CD4-positive, alpha-beta T cell treated with Interleukin-1 beta for 1 hour (primary cell): ENCODE results near the gene ARIH1.
"Not testable (repeated sequence)": the region's sequence is repeated elsewhere in the genome, so short reads cannot be mapped to it uniquely, and the experiment has no call there.

Source experiments
- DNase-seq, 2 donors: peaks; one replicate each; pipeline ENCODE4 v3.0.0-alpha.2; 2020 to 2022

The ARIH1 gene

GRCh38 chr15:72545156-72545555 is 71.0 kb downstream of the ARIH1 start:
- DNase-seq, result no peak

DNA sequence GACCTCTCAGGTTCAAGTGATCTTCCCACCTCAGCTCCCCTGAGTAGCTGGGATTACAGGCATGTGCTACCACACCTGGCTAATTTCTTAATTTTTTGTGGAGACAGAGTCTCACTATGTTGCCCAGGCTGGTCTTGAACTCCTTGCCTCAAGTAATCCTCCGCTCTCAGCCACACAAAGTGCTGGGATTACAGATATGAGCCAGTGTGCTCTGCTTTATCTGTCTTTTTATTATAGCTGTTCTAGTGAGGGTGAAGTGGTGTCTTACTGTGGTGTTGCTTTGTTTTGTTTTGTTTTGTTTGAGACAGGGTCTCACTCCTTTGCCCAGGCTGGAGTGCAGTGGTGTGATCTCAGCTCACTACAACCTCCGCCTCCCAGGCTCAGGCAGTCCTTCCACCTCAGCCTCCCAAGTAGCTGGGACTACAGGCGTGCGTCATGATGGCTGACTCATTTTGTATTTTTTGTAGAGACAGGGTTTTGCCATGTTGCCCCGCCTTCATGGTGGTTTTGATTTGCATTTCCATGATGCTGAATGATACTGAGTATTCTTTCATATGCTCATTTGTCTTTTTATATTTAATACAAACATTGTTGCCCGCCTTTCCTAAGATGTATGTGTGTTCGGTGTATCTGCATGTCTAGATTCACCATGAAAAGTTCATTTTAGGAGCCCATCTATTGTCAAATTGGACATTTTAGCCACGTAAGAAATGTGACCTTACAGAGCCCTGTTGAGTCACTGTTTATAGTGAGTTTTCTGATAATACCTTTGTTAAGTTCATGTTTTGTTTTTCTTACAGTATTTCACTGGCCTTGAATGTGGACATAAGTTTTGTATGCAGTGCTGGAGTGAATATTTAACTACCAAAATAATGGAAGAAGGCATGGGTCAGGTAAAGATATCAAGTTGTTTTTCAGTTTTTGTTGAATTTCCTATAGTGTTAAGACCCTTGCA is 80.6 kb downstream of the ARIH1 start:
- no peak for DNase-seq

- no peak for DNase-seq
These were observed 85.7 kb downstream of the ARIH1 start for GRCh38 chr15:72559781-72560180.

- DNase-seq, result no peak
These were observed 86.3 kb downstream of the ARIH1 start for GRCh38 chr15:72560458-72560857.

DNA sequence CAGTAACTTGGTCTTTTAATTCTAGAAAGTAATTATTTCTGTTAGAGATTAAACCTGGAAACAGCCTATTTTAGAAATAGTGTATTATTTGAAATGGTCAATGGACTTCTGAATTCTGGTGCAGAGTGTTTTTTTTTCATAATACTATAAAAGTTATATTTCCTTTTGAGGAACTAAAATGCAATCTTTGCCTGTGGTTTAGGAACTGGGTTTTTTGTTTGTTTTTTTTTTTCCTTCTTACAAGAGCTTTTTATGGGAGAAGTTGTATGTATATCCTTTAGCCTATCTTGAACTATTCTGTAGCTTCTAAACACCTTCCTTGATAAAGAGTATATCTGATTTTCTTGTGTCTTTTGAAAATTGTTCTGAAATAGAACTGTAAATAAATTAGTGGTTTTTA is 88.3 kb downstream of the ARIH1 start:
- DNase-seq, result no peak

DNA sequence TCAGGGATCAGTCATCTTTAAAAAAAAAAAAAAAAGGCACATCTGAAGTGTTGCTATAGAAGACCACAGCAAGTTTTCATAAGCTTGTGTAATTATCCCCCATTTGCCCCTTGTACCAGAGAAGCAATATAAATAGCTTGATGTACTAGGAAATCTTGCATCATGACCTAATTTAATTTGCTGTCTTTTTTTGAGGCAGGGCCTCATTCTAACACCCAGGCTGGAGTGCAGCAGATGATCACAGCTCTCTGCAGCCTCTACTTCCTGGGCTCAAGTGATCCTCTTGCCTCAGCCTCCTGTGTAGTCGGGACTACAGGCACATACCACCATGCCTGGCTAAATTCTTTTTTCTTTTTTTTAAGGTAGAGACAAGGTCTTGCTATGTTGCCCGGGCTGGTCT is 88.7 kb downstream of the ARIH1 start:
- no peak for DNase-seq

DNA sequence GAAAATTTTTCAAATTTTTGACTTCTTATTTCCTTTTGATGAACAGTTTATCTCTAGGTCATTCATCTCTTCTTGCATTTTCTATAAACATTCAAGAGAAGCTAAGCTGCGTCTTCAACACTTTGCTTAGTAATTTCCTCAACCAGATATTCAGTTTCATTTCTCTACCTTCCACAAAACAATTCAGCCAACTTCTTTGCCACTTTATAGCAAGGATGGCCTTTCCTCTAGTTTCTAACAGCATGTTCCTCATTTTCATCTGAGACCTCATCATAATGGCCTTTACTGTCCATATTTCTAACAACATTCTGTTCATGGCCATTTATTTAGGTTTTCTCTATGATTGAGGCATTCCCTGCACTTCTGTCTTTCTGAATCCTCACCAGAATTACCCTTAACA is 90.0 kb downstream of the ARIH1 start:
- DNase-seq, result no peak

DNA sequence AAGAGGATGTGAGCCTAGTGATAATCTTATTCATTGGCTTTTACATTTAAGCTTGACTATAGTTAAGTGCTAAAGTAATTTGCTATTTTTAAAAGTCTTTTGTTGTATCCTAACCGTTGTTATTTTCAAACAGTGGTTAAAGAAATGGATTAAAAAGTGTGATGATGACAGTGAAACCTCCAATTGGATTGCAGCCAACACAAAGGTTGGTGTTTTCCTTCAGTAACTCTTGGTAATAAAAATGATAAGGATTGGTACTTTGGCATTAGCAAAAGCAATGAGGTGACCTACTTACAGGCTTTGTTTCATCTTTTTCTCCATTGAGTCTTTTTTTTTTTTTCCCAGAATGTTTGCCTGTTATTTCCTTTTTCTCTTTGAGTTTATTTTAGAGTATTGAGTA is 92.8 kb downstream of the ARIH1 start:
- DNase-seq, result no peak

GRCh38 chr15:72570059-72570458 is 95.9 kb downstream of the ARIH1 start:
- DNase-seq, result no peak

GRCh38 chr15:72579814-72580213 is 105.7 kb downstream of the ARIH1 start:
- no peak for DNase-seq

GRCh38 chr15:72584006-72584405 is 109.9 kb downstream of the ARIH1 start:
- no peak for DNase-seq

- DNase-seq, result no peak
These were observed 110.9 kb downstream of the ARIH1 start for GRCh38 chr15:72585025-72585424.

DNA sequence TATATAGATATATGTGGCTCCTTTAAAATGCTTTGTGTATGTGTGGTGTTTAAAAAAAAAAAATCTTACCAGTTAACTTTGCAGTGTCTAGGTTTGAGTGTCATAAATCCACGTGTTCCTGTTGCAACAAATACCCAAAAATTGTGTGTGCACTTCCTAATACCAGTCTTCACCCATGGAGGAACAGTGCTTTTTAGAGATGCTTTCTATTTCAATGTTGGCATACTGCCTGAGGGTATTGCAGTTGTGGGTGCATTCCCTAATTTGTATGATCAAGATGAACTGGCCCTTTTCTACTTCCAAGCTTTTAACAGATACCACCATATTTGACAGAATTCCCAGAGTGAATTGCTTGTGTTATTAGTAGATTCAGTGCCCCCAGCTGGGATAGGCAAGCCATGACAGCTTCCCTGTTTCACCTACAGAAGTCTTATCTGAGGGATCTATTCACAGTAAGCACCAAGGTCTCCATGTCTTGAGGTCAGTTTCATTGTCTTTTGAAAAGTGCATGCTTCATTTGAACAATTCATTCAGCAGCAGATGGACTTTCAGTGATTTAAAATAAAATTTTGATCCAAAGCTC is 111.4 kb downstream of the ARIH1 start:
- no peak for DNase-seq

DNA sequence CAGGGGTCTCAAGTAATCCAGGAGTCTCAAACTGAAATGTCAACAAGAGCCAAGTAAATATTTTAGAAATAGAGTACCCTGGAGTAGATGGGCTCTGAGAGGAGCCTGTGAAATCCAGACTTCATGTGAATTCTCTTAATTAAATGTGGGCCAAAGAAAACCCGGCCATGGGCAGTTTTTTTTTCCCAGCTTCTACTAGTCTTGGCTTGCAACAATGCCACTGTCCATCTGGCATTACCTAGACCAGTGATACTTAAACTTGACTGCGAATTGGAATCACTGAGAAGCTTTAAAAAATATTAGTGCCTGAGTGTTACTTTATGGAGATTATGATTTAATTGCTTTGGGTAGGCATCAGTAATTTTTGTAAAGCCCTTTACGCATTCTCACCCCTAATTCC is 114.0 kb downstream of the ARIH1 start:
- no peak for DNase-seq

GRCh38 chr15:72590427-72590826 is 116.3 kb downstream of the ARIH1 start:
- no peak for DNase-seq

DNA sequence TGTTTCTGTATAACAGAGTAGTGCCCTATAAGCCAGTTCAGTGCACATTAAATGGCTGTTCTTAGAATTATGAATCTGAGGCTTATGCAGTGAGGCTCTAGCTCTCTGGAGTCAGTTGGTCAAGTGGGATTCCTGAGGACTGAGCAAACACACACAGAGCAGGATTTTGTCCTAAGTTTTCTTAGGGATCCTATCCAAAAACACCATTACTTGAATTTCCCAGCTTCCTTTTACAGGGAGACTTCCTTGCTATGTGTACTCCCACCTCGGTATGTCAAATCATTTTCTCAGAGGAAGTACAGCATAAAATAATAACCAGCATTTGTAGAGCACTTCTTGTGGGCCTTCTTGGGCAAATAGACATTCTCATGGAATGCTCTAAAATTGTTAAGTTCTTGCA is 117.2 kb downstream of the ARIH1 start:
- DNase-seq, result no peak

- DNase-seq, result no peak
These were observed 118.0 kb downstream of the ARIH1 start for GRCh38 chr15:72592097-72592496.

DNA sequence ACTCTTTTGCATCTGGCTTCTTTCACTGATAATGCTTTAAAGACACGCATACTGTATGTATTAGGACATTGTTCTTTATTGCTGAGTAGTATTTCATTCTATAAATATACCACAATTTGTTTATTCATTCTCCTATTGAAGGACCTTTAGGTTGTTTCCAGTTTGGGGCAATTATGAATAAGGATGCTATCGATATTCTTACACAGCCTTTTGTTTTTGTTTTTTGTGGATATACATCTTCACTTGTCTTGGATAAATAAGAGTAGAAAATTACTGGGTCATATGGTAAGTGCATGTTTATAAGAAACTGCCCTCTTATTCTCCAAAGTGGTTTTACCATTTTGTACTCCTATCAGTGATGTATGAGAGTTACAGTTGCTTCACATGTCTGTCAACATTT is 118.5 kb downstream of the ARIH1 start:
- no peak for DNase-seq

- DNase-seq, result no peak
These were observed 119.7 kb downstream of the ARIH1 start for GRCh38 chr15:72593838-72594237.

GRCh38 chr15:72599855-72600464 is 125.8 kb downstream of the ARIH1 start:
- peak; percentile 4 to 47 for DNase-seq

DNA sequence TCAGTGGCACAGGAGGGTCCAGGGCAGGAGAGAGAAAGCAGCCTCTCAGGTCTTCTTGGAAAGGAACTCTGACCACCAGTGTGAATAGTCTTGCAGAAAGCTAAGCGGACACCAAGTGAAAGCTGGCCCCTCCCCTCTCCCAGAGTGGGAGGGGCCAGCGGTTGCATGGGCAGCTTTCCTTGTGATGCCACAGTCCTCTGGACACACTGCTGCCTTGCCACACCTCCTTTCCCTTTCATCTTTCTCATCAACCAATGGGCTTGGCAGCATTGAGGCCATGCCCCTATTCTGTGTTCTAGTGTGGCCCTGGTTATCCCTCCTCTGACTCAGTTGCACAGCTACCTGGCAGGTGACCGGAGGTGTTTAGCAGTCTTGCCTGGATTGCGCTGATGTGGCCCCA is 130.7 kb downstream of the ARIH1 start:
- no peak for DNase-seq

DNA sequence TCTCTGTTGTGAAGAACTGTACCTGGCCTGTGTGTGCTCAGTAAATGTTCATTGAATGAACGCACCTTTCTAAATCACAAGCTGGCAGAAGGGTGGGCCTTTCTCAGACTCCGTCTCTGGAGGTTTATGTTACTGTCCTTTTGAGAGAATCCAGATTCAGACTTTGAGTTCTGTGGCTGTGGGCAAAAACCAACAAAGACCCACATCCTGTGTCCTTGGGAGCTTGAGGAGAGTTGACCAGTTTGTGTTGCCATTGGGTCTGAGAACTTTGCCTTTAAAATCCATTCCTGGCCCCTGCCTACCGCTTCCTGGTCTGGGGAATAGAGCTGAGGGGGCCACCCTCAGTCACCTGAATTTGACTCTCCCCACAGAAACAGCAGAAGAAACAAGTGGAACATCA is 134.0 kb downstream of the ARIH1 start:
- not testable (repeated sequence) for DNase-seq

GRCh38 chr15:72609862-72610261 is 135.7 kb downstream of the ARIH1 start:
- DNase-seq, result no peak

DNA sequence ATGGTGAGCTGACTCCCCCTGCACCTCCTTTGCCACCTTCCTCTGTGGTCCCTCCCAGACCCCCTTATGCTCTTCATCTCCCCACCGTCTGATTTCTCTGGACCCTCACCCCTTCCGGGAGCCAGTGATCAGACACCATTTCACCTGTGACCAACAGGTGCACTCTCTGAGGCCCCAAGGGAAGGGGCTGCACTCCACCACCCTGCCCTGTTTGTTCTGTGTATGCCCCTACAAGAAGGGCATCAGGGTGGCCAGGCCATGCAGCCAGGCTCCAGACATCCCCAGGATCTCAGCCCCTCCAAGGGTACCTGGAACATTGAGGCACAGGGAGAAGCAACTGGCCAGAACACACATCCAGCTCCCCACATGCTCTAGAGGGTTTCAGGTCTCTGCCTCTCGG is 138.2 kb downstream of the ARIH1 start:
- DNase-seq, result not testable (repeated sequence)
